H9 (cell line): ENCODE results near the gene BRI3BP. TPM values are rescaled to one million over a fixed set of nuclear protein-coding genes. Genes with fewer than 3 reads are reported as not detected.

Experiments
- DNase-seq: peaks from one replicate; pipeline ENCODE4 v3.0.0-alpha.2; 2017
- H2AFZ ChIP-seq: one replicate; pipeline ENCODE4 v1.6.1; 2013; ENCODE audit warnings: mild to moderate bottlenecking, low read length, control low read depth, moderate library complexity
- H2AK5ac ChIP-seq: 2 replicates; pipeline ENCODE4 v1.6.1; 2013; ENCODE audit warnings: low read length, control low read depth, mixed read lengths; ENCODE audit not compliant: insufficient read length
- H2BK120ac ChIP-seq: one replicate; pipeline ENCODE4 v1.6.1; 2013; ENCODE audit warnings: low read depth, mild to moderate bottlenecking, low read length, control low read depth, inconsistent platforms; ENCODE audit not compliant: poor library complexity, severe bottlenecking
- H2BK12ac ChIP-seq: 2 replicates; pipeline ENCODE4 v1.6.1; 2013; ENCODE audit warnings: low read length, control low read depth, mixed read lengths, low read depth; ENCODE audit not compliant: insufficient read length
- H2BK15ac ChIP-seq: 2 replicates; pipeline ENCODE4 v1.6.1; 2013; ENCODE audit warnings: low read depth, low read length, control low read depth
- H2BK20ac ChIP-seq: one replicate; pipeline ENCODE4 v1.6.1; 2013; ENCODE audit warnings: low read depth, mild to moderate bottlenecking, low read length, control low read depth, inconsistent platforms; ENCODE audit not compliant: poor library complexity, severe bottlenecking
- H2BK5ac ChIP-seq: 2 replicates; pipeline ENCODE4 v1.6.1; 2013; ENCODE audit warnings: low read length, control low read depth, mixed read lengths; ENCODE audit not compliant: insufficient read length
- H3K14ac ChIP-seq: 2 replicates; pipeline ENCODE4 v1.6.1; 2013; ENCODE audit warnings: low read length, control low read depth; ENCODE audit not compliant: insufficient read depth
- H3K18ac ChIP-seq: 2 replicates; pipeline ENCODE4 v1.6.1; 2013; ENCODE audit warnings: low read depth, mild to moderate bottlenecking, mixed read lengths, low read length, control low read depth; ENCODE audit not compliant: insufficient read length
- H3K23ac ChIP-seq: 2 replicates; pipeline ENCODE4 v1.6.1; 2013; ENCODE audit warnings: low read length, control low read depth, mixed read lengths, low read depth; ENCODE audit not compliant: insufficient read length
- H3K23me2 ChIP-seq: 2 replicates; pipeline ENCODE4 v1.6.1; 2013; ENCODE audit warnings: low read depth, mild to moderate bottlenecking, mixed read lengths, low read length, control low read depth; ENCODE audit not compliant: insufficient read length, poor library complexity, severe bottlenecking
- H3K27ac ChIP-seq: 2 replicates; pipeline ENCODE4 v1.5.1; 2013; ENCODE audit warnings: low read length, control low read depth, mixed read lengths, low read depth; ENCODE audit not compliant: insufficient read length
- H3K27me3 ChIP-seq: 2 replicates; pipeline ENCODE4 v1.6.1; 2013; ENCODE audit warnings: low read length, control low read depth, inconsistent platforms; ENCODE audit not compliant: insufficient read depth
- H3K4ac ChIP-seq: 2 replicates; pipeline ENCODE4 v1.6.1; 2013; ENCODE audit warnings: low read depth, mild to moderate bottlenecking, control low read depth, inconsistent platforms, low read length, moderate library complexity
- H3K4me1 ChIP-seq: 2 replicates; pipeline ENCODE4 v1.6.1; 2013; ENCODE audit warnings: low read length, control low read depth, inconsistent platforms; ENCODE audit not compliant: insufficient read depth
- H3K4me2 ChIP-seq: 2 replicates; pipeline ENCODE4 v1.6.1; 2013; ENCODE audit warnings: low read length, control low read depth, mixed read lengths; ENCODE audit not compliant: insufficient read length, insufficient read depth
- H3K56ac ChIP-seq: 2 replicates; pipeline ENCODE4 v1.6.1; 2013; ENCODE audit warnings: low read depth, mild to moderate bottlenecking, mixed read lengths, low read length, control low read depth; ENCODE audit not compliant: insufficient read length
- H3K79me1 ChIP-seq: 2 replicates; pipeline ENCODE4 v1.6.1; 2013; ENCODE audit warnings: low read depth, mild to moderate bottlenecking, moderate library complexity, low read length, control low read depth, inconsistent platforms; ENCODE audit not compliant: insufficient read depth, poor library complexity, severe bottlenecking
- H3K79me2 ChIP-seq: 2 replicates; pipeline ENCODE4 v1.6.1; 2013; ENCODE audit warnings: low read length, control low read depth, inconsistent platforms; ENCODE audit not compliant: insufficient read depth
- H3K9ac ChIP-seq: 2 replicates; pipeline ENCODE4 v1.6.1; 2013; ENCODE audit warnings: low read length, control low read depth, mixed read lengths; ENCODE audit not compliant: insufficient read length; ENCODE audit errors: extremely low read depth
- H3K9me3 ChIP-seq: one replicate; pipeline ENCODE4 v1.6.1; 2013; ENCODE audit warnings: low read depth, low read length, inconsistent platforms; ENCODE audit not compliant: control insufficient read depth
- H3T11ph ChIP-seq: one replicate; pipeline ENCODE4 v1.6.1; 2013; ENCODE audit warnings: mild to moderate bottlenecking, low read length, control low read depth, inconsistent platforms
- H4K20me1 ChIP-seq: one replicate; pipeline ENCODE4 v1.6.1; 2013; ENCODE audit not compliant: control insufficient read depth, insufficient read length, insufficient read depth
- H4K5ac ChIP-seq: 2 replicates; pipeline ENCODE4 v1.6.1; 2013; ENCODE audit warnings: low read depth, mild to moderate bottlenecking, mixed read lengths, low read length, control low read depth; ENCODE audit not compliant: insufficient read length
- H4K8ac ChIP-seq: replicated peaks from 2 replicates; pipeline ENCODE4 v1.6.1; 2013; ENCODE audit warnings: low read length, control low read depth, mixed read lengths, low read depth; ENCODE audit not compliant: insufficient read length
- H4K91ac ChIP-seq: 2 replicates; pipeline ENCODE4 v1.6.1; 2013; ENCODE audit warnings: low read depth, mild to moderate bottlenecking, moderate library complexity, mixed read lengths, low read length, control low read depth; ENCODE audit not compliant: insufficient read length
- H3K27ac Mint-ChIP-seq, 3 experiments: 2 replicates in 2 of 3; 3 replicates in 1 of 3; pipeline ENCODE4 v1.8.0; 2020 to 2021; ENCODE audit warnings: mixed read lengths in 3 of 3, mild to moderate bottlenecking in 1 of 3, moderate library complexity in 1 of 3
- H3K27me3 Mint-ChIP-seq: 2 replicates; pipeline ENCODE4 v1.8.0; 2021; ENCODE audit warnings: low read depth, mild to moderate bottlenecking, moderate library complexity, mixed read lengths
- H3K36me3 Mint-ChIP-seq, 3 experiments: 2 replicates in 2 of 3; 3 replicates in 1 of 3; pipeline ENCODE4 v1.8.0; 2020 to 2021; ENCODE audit warnings: low read depth in 3 of 3, mixed read lengths in 3 of 3; ENCODE audit not compliant: insufficient read depth in 1 of 3
- H3K4me1 Mint-ChIP-seq, 2 experiments: 2 replicates each; pipeline ENCODE4 v1.8.0; 2020; ENCODE audit warnings: mixed read lengths in 2 of 2
- H3K4me3 Mint-ChIP-seq, 2 experiments: 2 replicates in 1 of 2; 3 replicates in 1 of 2; pipeline ENCODE4 v1.8.0; 2020 to 2021; ENCODE audit warnings: mild to moderate bottlenecking in 2 of 2, mixed read lengths in 2 of 2, moderate library complexity in 1 of 2
- H3K9me3 Mint-ChIP-seq, 2 experiments: 2 replicates in 1 of 2; 3 replicates in 1 of 2; pipeline ENCODE4 v1.8.0; 2020; ENCODE audit warnings: mild to moderate bottlenecking in 2 of 2, mixed read lengths in 2 of 2, moderate library complexity in 1 of 2
- WGBS: extraction: QIAGEN DNeasy Blood & Tissue Kit; methylation state at CpG from one replicate; pipeline ENCODE4 v1.1.7; 2013; ENCODE audit warnings: missing lambda C conversion rate, low lambda C conversion rate, mixed read lengths; ENCODE audit not compliant: insufficient read length; ENCODE audit errors: extremely low coverage; 5-methylcytosine and 5-hydroxymethylcytosine counted together
- total RNA-seq: library from RNA; stranded (reverse); gene quantifications from 2 replicates; pipeline ENCODE4 v1.2.1, GENCODE V29; 2021
- TF ChIP-seq, protein P1 (sequence below): fragments of 200-600 bp; sonication (generic); conservative IDR thresholded peaks from 3 replicates; pipeline ENCODE4 v1.8.0; 2021; ENCODE audit warnings: antibody characterized with exemption, mild to moderate bottlenecking

BRI3BP gene
- total RNA-seq, 1 experiment from 2014 or later: 10.5 TPM

DNA sequence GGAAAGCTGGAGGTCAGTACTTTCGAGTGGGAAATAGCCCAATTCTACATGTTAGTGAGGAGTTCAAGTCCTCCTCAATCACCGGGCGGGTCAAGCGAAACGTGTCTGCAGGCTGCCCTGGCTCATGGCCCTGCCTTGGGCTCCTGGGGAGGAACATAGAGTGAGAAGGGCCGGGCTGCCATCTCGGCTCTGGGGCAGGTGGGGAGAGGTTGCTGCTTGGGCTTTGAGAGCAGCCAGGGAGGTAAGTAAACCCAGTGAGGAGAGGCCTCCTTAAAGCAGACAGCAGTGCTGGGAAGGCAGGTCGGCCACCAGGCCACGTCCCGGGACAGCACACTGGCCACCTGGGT lies 47.0 kb upstream of the BRI3BP start:
- Mint-ChIP-seq H3K27ac (peak overlapping the region in 1 of 3 experiments; percentile 19; a peak in 2 of 7 replicates), H3K4me3 (no peak overlapping the region), H3K9me3 (no peaks in the 10 kb centered on the region), H3K4me1 (no peaks in the 10 kb centered on the region), H3K27me3 (no peaks in the 10 kb centered on the region), H3K36me3 (peaks cover 16 to 65% (median 44%) of the 10 kb centered on the region in 3 experiments; a peak in 6 of 7 replicates)
- H4K91ac ChIP-seq: no peak overlapping the region
- no CpG with 5 or more reads among the region's 10 CpGs for WGBS
- H3K56ac ChIP-seq: no peak overlapping the region
- H2AFZ ChIP-seq: no peak overlapping the region
- no peaks in the 10 kb centered on the region for H3K27me3 ChIP-seq
- no peaks in the 10 kb centered on the region for H3K9me3 ChIP-seq
- no peaks in the 10 kb centered on the region for H3K4me1 ChIP-seq
- no peak overlapping the region for H2BK5ac ChIP-seq
- H4K8ac ChIP-seq: no peak overlapping the region
- H4K5ac ChIP-seq: no peak overlapping the region
- no peak for DNase-seq
- H3K9ac ChIP-seq: no peak overlapping the region
- no peaks in the 10 kb centered on the region for H4K20me1 ChIP-seq
- H2BK120ac ChIP-seq: no peak overlapping the region
- no peaks in the 10 kb centered on the region for H3K23me2 ChIP-seq
- TF ChIP-seq, protein P1, sequence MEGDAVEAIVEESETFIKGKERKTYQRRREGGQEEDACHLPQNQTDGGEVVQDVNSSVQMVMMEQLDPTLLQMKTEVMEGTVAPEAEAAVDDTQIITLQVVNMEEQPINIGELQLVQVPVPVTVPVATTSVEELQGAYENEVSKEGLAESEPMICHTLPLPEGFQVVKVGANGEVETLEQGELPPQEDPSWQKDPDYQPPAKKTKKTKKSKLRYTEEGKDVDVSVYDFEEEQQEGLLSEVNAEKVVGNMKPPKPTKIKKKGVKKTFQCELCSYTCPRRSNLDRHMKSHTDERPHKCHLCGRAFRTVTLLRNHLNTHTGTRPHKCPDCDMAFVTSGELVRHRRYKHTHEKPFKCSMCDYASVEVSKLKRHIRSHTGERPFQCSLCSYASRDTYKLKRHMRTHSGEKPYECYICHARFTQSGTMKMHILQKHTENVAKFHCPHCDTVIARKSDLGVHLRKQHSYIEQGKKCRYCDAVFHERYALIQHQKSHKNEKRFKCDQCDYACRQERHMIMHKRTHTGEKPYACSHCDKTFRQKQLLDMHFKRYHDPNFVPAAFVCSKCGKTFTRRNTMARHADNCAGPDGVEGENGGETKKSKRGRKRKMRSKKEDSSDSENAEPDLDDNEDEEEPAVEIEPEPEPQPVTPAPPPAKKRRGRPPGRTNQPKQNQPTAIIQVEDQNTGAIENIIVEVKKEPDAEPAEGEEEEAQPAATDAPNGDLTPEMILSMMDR: no peak
- no peak overlapping the region for H2BK20ac ChIP-seq
- H3K4me2 ChIP-seq: no peak overlapping the region
- no peak overlapping the region for H3K4ac ChIP-seq
- H2BK12ac ChIP-seq: no peak overlapping the region
- no peak overlapping the region for H3K18ac ChIP-seq
- H3K79me2 ChIP-seq: no peaks in the 10 kb centered on the region
- H3K23ac ChIP-seq: no peak overlapping the region
- H2AK5ac ChIP-seq: no peak overlapping the region
- H3T11ph ChIP-seq: no peak overlapping the region
- H3K79me1 ChIP-seq: no peaks in the 10 kb centered on the region
- H3K14ac ChIP-seq: no peak overlapping the region
- H3K27ac ChIP-seq: no peak overlapping the region
- H2BK15ac ChIP-seq: no peak overlapping the region
